GM18909 (cell line): ENCODE measurements around the gene PDGFA.

Experiments used
- ATAC-seq: cut with Tn5 transposase; IDR thresholded peaks from one replicate; pipeline ENCODE4 v1.9.1; 2021; ENCODE audit warnings: mild to moderate bottlenecking; ENCODE audit not compliant: unreplicated experiment, poor library complexity

The PDGFA gene

GRCh38 chr7:477626-478220 is 41.9 kb downstream of the PDGFA start:
- ATAC-seq: no peak

- ATAC-seq: no peak
Observed at GRCh38 chr7:476736-477360, 42.8 kb downstream of the PDGFA start.

GRCh38 chr7:475951-476441 is 43.6 kb downstream of the PDGFA start:
- no peak for ATAC-seq

GRCh38 chr7:475425-475728 is 44.3 kb downstream of the PDGFA start:
- no peak for ATAC-seq

GRCh38 chr7:474605-475424 is 44.8 kb downstream of the PDGFA start:
- ATAC-seq: no peak

- ATAC-seq: no peak
Observed at GRCh38 chr7:473870-474604, 45.6 kb downstream of the PDGFA start.

- no peak for ATAC-seq
Observed at GRCh38 chr7:473211-473734, 46.4 kb downstream of the PDGFA start.

- ATAC-seq: no peak
Observed at GRCh38 chr7:472640-472957, 47.0 kb downstream of the PDGFA start.

- ATAC-seq: no peak
Observed at GRCh38 chr7:471866-472639, 47.6 kb downstream of the PDGFA start.

GRCh38 chr7:471191-471865 is 48.3 kb downstream of the PDGFA start:
- no peak for ATAC-seq

- ATAC-seq: no peak
Observed at GRCh38 chr7:469563-469961, 50.1 kb downstream of the PDGFA start.

GRCh38 chr7:468681-469562 is 50.7 kb downstream of the PDGFA start:
- ATAC-seq: no peak

GRCh38 chr7:467856-468545 is 51.6 kb downstream of the PDGFA start:
- ATAC-seq: no peak

GRCh38 chr7:467393-467828 is 52.2 kb downstream of the PDGFA start:
- no peak for ATAC-seq

GRCh38 chr7:466465-467191 is 53.0 kb downstream of the PDGFA start:
- ATAC-seq: no peak

GRCh38 chr7:465710-466400 is 53.8 kb downstream of the PDGFA start:
- ATAC-seq: no peak
